MG63 (cell line): Measurements from ENCODE around the gene TFDP1. TPM values are rescaled to one million over a fixed set of nuclear protein-coding genes. Genes with fewer than 3 reads are reported as not detected.

Source experiments
- DNase-seq: peaks from one replicate; pipeline ENCODE4 v3.0.0-alpha.2; 2020
- H3K27me3 ChIP-seq: fragments of 250-450 bp; sonication (Bioruptor Pico); 2 replicates; pipeline ENCODE4 v1.5.1; 2020; ENCODE audit warnings: mild to moderate bottlenecking, moderate library complexity
- H3K36me3 ChIP-seq: fragments of 250-450 bp; sonication (Bioruptor Pico); 2 replicates; pipeline ENCODE4 v1.5.1; 2020; ENCODE audit warnings: mild to moderate bottlenecking, moderate library complexity
- H3K4me3 ChIP-seq: fragments of 250-450 bp; sonication (Bioruptor Pico); 2 replicates; pipeline ENCODE4 v1.5.1; 2020; ENCODE audit warnings: mild to moderate bottlenecking, moderate library complexity
- H3K9me3 ChIP-seq: fragments of 250-450 bp; sonication (Bioruptor Pico); 2 replicates; pipeline ENCODE4 v1.5.1; 2020; ENCODE audit warnings: mild to moderate bottlenecking, moderate library complexity
- total RNA-seq: library from RNA; depleted of rRNA; stranded (reverse); fragments of >200 nt; shearing (Covaris generic); gene quantifications from 2 replicates; pipeline ENCODE4 v1.2.3, GENCODE V29; 2014; ENCODE audit warnings: low replicate concordance

The TFDP1 gene
- total RNA-seq, 1 experiment from 2014 or later = 38.3 TPM

DNA sequence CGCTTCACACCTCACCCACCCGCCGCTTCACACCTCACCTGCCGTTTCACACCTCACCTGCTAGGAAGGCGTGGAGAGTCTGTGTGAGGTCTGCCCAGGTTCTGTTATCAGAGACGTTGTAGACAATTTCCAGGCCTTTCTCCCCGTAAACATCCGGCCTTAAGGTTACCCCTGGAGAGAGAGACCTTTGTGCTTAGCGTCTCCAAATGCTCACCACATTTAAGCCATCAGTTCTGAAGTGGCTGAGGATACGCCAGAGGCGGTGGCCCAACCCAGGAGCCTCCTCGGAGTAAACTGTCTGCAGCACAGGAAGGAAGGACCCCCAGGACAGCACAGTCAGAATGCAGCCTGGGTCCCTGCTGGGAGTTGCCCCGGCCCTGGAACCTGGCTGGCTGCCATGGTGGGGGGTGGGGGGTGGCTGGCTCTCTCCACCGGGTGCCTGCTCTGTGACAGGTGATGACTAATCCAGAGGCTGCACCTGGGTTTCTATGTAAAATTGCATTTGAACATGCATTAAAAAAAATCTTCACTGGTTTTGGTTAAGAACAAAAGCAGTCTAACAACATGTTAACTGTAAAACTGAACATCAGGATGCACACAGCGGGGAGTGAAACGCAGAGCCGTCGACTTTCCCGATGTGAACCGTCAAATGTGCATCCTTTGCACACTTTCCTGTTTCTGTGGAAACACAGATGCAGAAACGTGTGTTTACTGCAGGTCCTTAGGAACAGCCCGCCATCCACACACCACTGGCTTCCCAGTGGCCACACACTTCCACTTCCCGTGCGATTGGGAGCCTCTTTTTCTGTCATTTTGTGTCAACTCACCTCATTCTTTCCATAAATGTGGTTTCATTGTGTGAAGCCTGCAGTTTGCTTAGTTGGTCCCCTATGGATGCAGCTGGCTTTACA, 69.0 kb downstream of the TFDP1 start:
- Histone ChIP-seq H3K9me3 (no peaks in the 10 kb centered on the region), H3K4me3 (no peak overlapping the region), H3K27me3 (no peaks in the 10 kb centered on the region), H3K36me3 (no peaks in the 10 kb centered on the region)
- DNase-seq = no peak

DNA sequence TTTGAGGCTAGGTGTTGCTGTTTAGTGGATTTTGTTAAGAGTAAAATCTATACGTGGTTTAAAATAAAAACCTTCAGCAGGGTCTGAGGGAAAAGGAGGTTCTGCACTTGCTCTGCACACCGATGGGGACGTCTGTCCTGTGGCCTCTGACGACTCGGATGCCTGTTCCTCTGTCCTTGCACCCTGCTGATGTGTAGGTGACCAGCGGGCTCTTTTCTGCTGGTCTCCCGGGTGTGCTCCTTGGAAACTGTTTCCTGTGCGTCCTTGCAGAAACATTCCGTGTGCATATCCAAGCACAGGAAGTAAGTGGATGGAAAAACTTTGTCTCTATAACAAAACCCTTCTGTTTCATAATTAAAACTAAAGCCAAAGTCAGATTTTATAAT, 69.6 kb downstream of the TFDP1 start:
- no peak for DNase-seq

DNA sequence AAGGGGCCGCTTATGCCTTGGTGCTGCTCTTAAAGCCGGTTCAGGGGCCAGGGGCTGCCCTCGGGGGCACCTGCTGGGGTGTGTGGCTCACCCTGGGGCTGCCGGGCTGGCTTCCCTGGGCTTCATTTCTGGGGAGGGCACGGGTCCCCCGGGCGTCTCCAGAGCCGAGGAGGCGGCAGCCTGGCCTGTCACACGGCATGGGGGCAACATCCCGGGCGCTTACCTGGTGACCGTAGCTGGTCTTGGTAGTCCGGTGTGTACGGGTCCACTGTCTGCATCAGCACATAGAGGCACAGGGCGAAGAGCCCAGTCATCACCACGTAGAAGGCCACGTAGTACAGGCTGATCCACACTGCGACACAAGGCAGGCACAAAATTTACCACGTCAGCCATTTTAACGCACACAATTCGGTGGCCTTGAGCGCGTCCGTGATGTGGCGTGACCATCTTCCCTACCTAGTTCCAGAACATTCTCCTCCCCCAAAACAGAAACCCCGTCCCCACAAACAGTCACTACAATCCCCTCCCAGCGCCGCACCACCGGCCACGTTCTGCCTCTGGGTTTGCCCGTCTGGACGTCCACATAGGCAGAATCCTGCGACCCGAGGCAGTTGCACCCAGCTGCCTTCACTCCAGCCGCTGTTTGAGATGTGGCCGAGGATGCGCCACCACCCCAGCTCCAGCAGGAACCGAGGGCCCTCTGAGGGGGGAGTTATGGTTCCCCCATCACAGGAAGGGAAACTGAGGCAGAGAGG, 70.2 kb downstream of the TFDP1 start:
- Histone ChIP-seq H3K4me3 (no peak overlapping the region), H3K27me3 (no peaks in the 10 kb centered on the region), H3K9me3 (no peaks in the 10 kb centered on the region), H3K36me3 (no peaks in the 10 kb centered on the region)
- DNase-seq = no peak

More for the DNA sequence above, 69.6 kb downstream of the TFDP1 start:
- Histone ChIP-seq H3K9me3 (no peaks in the 10 kb centered on the region), H3K4me3 (no peak overlapping the region), H3K36me3 (no peaks in the 10 kb centered on the region), H3K27me3 (no peaks in the 10 kb centered on the region)

DNA sequence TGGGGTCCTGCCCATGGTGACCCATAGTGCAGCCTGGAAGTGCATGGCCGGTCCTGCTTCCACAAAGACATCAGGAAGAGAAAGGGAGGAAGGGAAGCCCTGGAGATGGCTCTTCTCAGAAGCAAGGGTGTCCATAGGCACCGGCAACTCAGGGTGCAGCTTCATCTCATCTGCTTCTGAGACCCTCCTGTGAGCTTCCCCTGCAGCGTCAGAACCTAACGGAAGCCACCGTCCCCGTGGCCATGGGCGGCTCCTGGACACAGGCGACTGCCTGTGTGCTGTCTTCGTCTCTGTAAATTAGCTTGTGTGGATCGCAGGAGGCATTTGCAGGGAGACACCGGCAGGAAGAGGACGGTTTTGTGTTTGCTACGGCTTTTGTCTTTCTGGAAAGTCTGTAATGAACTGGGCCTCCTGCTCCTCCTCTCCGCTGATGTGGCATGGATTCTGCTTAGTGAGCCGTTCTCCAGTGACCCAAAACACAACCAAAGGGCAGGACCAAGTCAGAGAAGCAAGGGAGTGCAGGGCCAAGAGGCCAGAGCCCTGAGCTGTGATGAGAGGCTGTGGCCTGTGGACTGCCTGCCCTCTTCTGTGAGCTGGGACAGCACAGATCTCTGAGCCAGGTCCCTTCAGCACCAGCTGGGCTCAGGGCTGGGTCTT, 70.9 kb downstream of the TFDP1 start:
- no peak for DNase-seq
- H3K9me3 ChIP-seq = no peaks in the 10 kb centered on the region
- H3K36me3 ChIP-seq = no peaks in the 10 kb centered on the region
- no peak overlapping the region for H3K4me3 ChIP-seq
- no peaks in the 10 kb centered on the region for H3K27me3 ChIP-seq

DNA sequence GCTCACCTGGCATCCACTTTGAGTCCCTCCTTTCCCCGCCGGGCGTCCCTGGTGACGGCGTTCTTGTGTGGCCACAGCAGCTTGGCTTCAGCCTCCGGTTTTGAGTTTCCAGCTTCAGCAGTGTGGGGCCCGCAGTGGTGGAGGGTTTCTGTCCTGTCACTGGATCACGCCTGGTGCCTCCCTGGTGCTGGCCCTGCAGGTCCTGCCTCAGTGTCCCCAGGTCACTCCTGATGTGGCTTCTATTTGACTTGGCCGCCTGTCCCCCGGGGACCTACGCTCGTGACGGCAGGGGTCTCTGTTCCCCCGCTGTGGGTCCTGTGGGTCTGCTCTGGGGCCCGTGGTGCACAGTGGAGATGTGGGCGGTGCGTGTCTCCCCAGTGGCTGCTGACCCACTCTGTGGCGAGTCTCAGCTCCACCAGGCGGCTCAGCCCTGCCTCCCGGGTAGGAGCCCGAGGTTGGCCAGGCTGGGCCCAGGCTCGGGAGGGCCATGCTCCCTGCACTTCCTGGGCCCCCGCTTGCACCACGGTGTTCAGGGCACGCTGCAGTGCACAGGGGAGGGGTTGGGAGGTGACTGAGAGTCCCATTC, 71.5 kb downstream of the TFDP1 start:
- Histone ChIP-seq H3K27me3 (no peaks in the 10 kb centered on the region), H3K4me3 (no peak overlapping the region), H3K9me3 (peaks cover 5% of the 10 kb centered on the region; the same call in 1 of the 2 replicates), H3K36me3 (no peaks in the 10 kb centered on the region)
- DNase-seq = no peak

DNA sequence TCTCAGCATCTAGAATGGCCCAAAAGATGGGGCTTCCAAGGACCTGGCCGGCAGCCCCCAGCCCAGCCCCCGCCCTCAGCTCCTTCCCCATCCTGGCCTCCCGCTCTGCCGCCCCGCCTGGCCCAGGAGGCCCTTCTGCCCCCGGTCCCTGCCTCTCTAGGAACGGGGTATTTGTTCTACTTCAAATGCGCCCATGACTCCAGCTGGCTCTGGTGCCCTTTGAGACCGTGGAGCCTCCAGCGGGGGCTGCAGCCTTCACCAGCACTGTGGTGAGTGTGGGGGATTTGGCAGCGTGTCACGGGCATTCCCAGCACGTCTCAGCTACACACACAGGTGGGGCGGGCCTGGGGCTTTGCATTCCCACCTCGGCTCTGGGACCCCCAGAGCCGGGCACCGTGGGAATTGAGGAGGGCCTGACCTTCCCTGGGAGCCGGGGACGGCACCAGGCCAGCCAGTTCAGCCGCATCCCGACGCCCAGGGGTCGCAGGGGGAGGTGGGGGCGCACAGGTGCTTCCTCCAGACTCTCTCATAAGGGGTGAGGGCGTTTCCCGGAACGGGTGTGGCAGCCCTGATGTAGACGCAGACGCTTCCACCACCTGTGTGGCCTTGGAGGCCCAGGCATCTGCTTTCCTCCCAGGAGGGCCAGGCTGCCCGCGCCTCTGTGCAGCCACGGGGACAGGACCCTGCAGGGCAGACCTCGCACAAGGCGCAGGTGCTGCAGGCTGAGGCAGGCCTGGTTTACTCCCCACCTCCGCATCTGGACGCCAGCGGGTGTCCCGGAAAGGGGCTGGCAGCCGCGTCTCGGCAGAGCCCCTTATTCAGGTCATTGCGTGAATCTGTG, 72.5 kb downstream of the TFDP1 start:
- no peaks in the 10 kb centered on the region for H3K36me3 ChIP-seq
- no peaks in the 10 kb centered on the region for H3K27me3 ChIP-seq
- no peak for DNase-seq
- H3K9me3 ChIP-seq = peaks cover 11% of the 10 kb centered on the region; the same call in 1 of the 2 replicates
- H3K4me3 ChIP-seq = no peak overlapping the region

DNA sequence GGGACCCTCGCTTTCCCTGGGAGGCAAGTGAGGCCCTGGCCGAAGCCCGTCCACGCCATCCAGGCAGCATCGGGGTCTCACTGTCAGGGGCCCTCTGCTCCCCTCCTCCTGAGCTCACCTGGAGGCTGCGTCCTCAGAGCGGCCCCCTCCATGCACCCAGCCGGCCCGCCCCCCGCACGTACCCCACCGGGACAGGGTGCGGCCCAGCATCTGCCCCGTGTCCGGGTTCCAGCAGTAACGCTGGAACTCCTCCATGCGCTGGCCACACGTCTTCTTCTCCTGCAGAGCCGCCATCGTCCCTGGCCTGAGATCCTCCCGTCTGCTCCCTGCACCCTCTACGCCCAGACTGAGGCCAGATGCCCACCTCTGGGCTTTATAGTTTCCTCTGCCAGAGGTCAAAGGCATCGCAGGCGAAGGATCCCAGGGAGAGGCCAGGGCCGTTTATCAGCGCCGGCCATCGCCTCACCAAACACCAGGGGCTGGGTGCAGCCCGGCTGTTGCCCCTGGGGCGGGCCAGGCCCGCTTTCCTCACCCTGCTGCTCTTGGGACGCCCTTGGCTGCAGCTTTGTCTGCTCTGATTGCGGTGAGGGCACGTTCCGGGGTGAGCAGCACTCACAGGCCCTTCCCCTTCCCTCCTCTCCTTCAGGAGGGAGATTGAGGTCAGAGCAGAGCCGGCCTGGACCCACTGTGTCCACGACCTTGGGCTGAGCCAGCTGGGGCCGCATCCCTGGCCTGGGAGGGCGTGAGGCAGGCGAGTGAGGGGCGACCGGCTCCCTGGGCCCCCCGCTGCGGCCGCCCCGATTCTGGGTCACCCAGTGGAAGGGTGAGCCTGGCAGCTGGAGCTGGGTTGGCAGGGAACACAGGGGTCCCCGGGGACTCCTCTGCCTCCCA, 73.5 kb downstream of the TFDP1 start, which contains the start of gene ATP4B:
ATP4B (minus strand) TSS at position 348 of the 891 bp plus-strand sequence; CDS start at position 294, 54 bp downstream.
- Histone ChIP-seq H3K4me3 (no peak within 1 kb of the TSS), H3K27me3 (no peaks in the 10 kb centered on the region), H3K36me3 (no peaks in the 10 kb centered on the region), H3K9me3 (peaks cover 11% of the 10 kb centered on the region; the same call in 1 of the 2 replicates)
- no peak for DNase-seq

DNA sequence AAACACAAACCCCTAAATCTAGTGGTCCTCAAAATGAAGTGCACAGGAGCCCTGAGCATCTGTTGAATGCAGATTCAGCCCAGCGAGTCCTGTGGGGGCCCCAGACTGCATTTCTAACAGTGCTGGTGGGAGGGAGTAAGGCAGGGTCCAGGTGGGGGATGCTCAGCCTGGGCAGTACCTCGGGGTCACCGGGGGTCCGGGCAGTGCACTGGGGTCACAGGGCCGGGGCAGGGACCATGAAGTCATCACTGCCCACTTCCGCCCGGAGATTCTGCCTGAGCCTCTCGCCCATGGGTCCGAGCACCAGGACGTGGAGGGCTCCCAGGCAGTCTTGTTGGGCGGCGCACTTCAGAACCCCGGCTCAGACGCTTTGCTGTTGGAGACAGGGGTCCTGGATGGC, 74.3 kb downstream of the TFDP1 start:
- Histone ChIP-seq H3K9me3 (peaks cover 11% of the 10 kb centered on the region; the same call in 1 of the 2 replicates), H3K4me3 (no peak overlapping the region), H3K27me3 (no peaks in the 10 kb centered on the region), H3K36me3 (no peaks in the 10 kb centered on the region)
- no peak for DNase-seq

DNA sequence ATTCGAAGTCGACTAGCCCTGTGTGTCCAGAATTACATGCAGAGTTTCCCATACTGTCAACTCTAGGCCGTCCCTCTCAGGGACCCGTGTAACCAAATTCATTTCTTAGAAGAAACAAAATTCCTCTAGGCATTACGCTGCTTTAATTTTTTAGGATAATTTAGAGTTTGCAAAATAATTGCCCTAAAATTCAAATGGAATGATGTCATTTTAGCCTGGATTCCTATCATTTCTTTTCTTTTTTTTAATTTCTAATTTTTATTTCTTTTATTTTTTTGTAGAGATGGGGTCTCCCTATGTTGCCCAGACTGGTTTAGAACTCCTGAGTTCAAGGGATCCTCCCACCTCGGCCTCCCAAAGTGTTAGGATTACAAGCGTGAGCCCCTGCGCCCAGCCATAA, 74.8 kb downstream of the TFDP1 start:
- Histone ChIP-seq H3K27me3 (no peaks in the 10 kb centered on the region), H3K9me3 (peaks cover 11% of the 10 kb centered on the region; the same call in 1 of the 2 replicates), H3K4me3 (no peak overlapping the region), H3K36me3 (no peaks in the 10 kb centered on the region)
- no peak for DNase-seq

DNA sequence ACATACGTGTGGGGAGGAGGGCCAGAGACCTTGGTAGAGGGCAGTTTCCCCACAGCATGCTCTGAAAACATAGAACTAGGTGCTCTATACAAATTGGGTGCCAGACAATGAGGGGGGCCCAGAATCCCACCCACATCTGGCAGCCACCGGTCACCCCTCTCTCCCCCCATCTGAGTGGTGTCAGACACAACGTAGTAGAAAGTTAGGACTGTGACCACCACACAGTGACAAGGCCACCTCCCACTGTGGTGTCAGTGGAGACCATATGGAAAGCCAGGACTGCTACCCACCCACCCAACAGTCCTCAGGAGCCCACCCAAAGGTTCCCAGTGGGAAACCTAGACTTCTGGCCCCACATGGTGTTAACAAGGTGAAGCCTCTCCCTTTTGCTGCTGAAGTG, 75.5 kb downstream of the TFDP1 start:
- Histone ChIP-seq H3K36me3 (no peaks in the 10 kb centered on the region), H3K9me3 (peaks cover 11% of the 10 kb centered on the region; the same call in 1 of the 2 replicates), H3K4me3 (no peak overlapping the region), H3K27me3 (no peaks in the 10 kb centered on the region)
- DNase-seq = no peak

DNA sequence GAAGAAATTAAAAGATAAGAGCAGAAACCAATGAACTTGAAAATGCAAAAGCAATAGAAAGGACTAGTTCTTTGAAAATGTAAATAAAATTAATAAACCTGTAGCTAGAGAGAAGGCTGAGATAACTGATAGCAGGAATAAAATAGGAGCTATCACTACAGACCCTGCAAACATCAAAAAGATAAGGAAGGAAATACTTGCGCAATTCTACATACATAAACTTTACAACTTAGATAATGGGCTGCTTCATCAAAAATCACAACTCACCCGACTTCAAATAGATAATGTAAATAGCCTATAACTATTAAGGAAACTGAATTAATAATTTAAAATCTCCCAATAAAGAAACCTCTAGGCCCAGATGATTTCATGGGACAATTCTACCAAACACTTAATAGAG, 77.0 kb downstream of the TFDP1 start:
- no peaks in the 10 kb centered on the region for H3K36me3 ChIP-seq
- H3K27me3 ChIP-seq = no peaks in the 10 kb centered on the region
- H3K4me3 ChIP-seq = no peak overlapping the region
- H3K9me3 ChIP-seq = peaks cover 11% of the 10 kb centered on the region; the same call in 1 of the 2 replicates
- no peak for DNase-seq

DNA sequence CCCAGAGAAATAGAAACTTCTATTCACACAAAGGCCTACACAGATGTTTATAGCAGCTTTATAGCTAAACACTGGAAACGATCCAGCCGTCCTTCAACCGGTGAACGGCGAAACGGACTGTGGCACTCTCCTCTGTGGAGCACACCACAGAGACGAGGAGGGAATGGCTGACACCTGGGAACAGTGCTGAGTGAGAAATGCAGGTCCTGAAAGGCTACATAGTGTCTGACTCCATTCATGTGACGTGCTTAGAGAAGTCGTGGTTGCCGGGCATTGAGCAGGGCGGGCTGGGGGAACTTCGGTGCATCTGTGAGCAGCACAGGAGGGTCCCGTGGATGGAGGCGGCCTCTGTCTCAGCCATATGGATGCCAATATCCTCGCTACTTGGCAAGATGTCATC, 79.4 kb downstream of the TFDP1 start:
- H3K4me3 ChIP-seq = no peak overlapping the region
- peaks cover 11% of the 10 kb centered on the region; the same call in 1 of the 2 replicates for H3K9me3 ChIP-seq
- DNase-seq = no peak
- no peaks in the 10 kb centered on the region for H3K36me3 ChIP-seq
- H3K27me3 ChIP-seq = no peaks in the 10 kb centered on the region

DNA sequence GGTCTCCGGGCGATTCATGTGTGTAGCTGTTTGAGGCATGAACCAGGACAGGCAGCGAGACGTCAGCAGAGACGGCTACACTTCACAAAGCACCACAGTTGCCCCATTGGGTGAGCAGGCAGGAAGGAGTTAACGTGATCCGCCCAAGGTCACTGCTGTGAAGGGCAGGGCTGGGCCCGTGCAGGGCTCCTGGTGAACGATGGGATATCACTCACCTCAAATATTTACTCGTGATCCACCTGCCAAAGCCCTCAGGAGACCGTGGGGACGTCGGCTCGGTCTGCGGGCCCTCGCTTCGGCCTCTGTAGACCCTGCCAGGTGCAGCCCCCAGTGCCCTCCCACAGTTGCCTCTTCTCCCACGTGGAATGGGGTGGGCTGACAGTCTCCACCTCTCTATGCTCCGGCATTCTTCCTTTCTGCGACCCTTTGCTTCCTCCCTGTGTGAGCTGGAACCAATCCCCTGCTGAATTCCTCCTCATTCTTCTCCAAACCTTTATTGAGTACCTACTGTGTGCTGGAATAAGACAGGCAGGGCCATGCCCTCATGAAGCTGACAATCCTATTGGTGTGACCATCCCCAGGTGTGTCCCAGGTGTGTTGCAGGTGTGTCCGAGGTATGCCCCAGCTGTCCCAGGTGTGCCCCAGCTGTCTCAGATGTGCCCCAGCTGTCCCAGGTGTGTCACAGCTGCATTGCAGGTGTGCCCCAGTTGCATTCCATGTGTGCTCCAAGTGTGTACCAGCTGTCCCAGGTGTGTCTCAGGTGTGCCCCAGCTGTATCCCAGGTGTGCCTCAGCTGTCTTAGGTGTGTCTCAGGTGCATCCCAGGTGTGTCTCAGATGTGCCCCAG, 80.4 kb downstream of the TFDP1 start:
- H3K27me3 ChIP-seq = no peaks in the 10 kb centered on the region
- H3K36me3 ChIP-seq = no peaks in the 10 kb centered on the region
- H3K9me3 ChIP-seq = peaks cover 11% of the 10 kb centered on the region; the same call in 1 of the 2 replicates
- DNase-seq = no peak
- H3K4me3 ChIP-seq = no peak overlapping the region
